Central memory CD8-positive, alpha-beta T cell (primary cell): Measurements from ENCODE around the gene HCK.

Source experiments
- ATAC-seq: fragments of 150-1000 bp; cut with Tn5 transposase; replicated peaks from 2 replicates; pipeline ENCODE4 v1.10.0; 2022; ENCODE audit warnings: mild to moderate bottlenecking, moderate FRiP score, moderate number of reproducible peaks; ENCODE audit not compliant: poor library complexity, severe bottlenecking; ENCODE audit errors: extremely low read depth
- DNase-seq, 2 donors: peaks; one replicate each; pipeline ENCODE4 v3.0.0; 2021; ENCODE audit warnings: low spot score in 2 of 2
- H3K27ac Mint-ChIP-seq: one replicate; pipeline ENCODE4 v1.8.0; 2022; ENCODE audit warnings: low read depth, mild to moderate bottlenecking, moderate library complexity, mixed read lengths
- H3K27me3 Mint-ChIP-seq: one replicate; pipeline ENCODE4 v1.8.0; 2022; ENCODE audit warnings: mixed read lengths
- H3K36me3 Mint-ChIP-seq: one replicate; pipeline ENCODE4 v1.8.0; 2022; ENCODE audit warnings: mild to moderate bottlenecking, moderate library complexity, mixed read lengths; ENCODE audit not compliant: insufficient read depth
- H3K4me1 Mint-ChIP-seq: one replicate; pipeline ENCODE4 v1.8.0; 2022; ENCODE audit warnings: mixed read lengths
- H3K4me3 Mint-ChIP-seq: one replicate; pipeline ENCODE4 v1.8.0; 2022; ENCODE audit warnings: mild to moderate bottlenecking, moderate library complexity, mixed read lengths
- H3K9me3 Mint-ChIP-seq: one replicate; pipeline ENCODE4 v1.8.0; 2022; ENCODE audit warnings: mixed read lengths

HCK gene

DNA sequence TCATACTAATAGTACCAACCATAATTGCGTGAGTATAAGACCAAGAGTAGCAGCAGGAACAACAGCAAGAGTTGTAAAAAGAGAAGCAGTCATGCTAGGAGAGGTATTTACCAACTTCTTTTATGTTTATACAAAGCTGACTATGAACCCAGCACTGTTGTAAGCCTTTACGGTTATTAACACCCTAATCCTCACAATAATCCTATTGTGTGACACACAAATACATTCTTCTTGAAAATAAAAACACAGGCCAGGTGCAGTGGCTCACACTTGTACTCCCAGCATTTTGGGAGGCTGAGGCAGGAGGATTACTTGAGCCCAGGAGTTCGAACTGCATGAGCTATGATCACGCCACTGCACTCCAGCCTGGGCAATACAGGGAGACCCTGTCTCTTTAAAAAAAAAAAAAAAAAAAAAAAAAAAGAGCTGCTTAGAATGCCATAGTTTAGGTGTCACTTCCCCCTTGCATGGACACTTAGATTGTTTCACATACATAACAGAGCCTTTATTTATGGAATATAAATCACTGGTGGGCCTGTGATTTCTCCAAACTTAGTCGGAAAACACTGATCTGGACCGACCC lies 20.2 kb downstream of the HCK start:
- no peak for DNase-seq
- no peak for ATAC-seq
- Mint-ChIP-seq H3K36me3 (peaks cover 3% of the 10 kb centered on the region), H3K4me3 (no peak overlapping the region), H3K9me3 (no peaks in the 10 kb centered on the region), H3K27me3 (peaks cover 38% of the 10 kb centered on the region), H3K27ac (no peak overlapping the region), H3K4me1 (no peaks in the 10 kb centered on the region)

DNA sequence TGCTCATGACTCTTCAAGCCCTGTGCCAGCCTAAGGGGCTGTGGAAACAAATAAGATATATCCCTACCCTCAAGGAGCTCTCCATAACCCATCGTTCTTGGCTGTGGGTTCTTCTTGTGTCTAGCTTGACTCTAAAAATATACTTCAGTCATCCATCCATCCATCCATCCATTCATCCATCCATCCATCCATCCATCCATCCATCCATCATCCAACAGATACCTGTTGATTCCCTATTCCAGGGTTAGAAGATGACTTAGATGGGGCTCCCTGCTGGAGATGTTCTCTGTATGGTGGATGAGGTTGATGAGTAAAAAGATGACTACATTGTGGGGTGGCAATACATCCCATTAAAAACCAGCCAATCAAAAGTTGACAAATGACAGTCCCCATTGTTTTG lies 23.5 kb downstream of the HCK start:
- Mint-ChIP-seq H3K27me3 (peaks cover 48% of the 10 kb centered on the region), H3K27ac (no peak overlapping the region), H3K4me1 (no peaks in the 10 kb centered on the region), H3K36me3 (peaks cover 3% of the 10 kb centered on the region), H3K9me3 (no peaks in the 10 kb centered on the region), H3K4me3 (no peak overlapping the region)
- ATAC-seq: no peak
- no peak for DNase-seq

DNA sequence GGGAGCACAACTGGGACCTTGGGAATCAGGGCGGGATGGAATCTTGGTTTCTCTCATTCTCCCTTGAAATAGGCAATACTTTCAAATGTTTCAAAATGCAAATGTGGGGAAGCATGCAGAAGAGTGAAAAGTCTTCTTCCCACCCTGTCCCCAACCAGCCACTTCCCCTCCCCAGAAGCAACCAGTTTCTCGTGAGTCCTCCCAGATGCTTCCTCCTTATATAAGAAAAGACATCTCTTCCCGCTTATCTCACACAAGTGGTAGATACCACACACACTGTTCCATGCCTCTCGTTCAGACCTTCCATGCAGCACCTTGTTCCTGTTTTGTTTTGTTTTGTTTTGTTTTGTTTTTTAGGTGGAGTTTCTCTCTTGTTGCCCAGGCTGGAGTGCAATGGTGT lies 25.1 kb downstream of the HCK start:
- H3K27ac Mint-ChIP-seq: no peak overlapping the region
- ATAC-seq: no peak
- no peaks in the 10 kb centered on the region for H3K4me1 Mint-ChIP-seq
- peaks cover 3% of the 10 kb centered on the region for H3K36me3 Mint-ChIP-seq
- H3K4me3 Mint-ChIP-seq: no peak overlapping the region
- peaks cover 57% of the 10 kb centered on the region for H3K27me3 Mint-ChIP-seq
- no peaks in the 10 kb centered on the region for H3K9me3 Mint-ChIP-seq
- DNase-seq: no peak

DNA sequence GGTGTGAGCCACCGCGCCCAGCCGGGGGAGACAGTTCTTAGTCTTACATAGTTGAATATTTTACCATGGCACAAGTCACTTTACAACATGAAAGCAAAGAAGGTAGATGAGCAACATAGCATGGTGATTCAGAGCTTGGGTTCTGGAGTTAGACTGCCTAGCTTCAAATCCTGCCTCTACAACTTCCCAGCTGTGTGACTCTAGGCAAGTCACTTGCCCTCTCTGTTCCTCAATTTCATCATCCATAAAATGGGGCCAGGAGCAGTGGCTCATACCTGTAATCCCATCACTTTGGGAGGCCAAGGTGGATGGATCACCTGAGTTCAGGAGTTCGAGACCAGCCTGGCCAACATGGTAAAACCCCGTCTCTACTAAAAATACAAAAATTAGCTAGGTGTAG lies 26.3 kb downstream of the HCK start:
- Mint-ChIP-seq H3K27me3 (peaks cover 67% of the 10 kb centered on the region), H3K4me3 (no peak overlapping the region), H3K36me3 (peaks cover 3% of the 10 kb centered on the region), H3K9me3 (no peaks in the 10 kb centered on the region), H3K27ac (no peak overlapping the region), H3K4me1 (no peaks in the 10 kb centered on the region)
- ATAC-seq: no peak
- no peak for DNase-seq

DNA sequence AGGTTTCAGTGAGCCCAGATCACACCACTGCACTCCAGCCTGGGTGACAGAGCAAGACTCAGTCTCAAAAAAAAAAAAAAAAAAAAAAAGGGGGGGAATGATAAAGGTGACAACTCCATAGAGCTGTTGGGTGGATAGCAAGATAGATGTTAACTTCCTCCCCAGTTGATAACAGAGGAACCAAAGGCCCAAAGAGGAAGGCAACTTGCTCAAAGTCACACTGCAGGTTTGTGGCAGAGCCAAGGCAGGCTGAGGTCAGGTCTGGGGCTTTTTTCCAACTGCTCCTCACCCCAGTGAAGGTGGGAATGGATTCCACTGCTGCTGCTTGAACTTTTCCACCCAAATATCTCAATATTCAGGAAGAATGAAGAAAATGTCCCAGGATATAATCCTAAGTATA lies 26.7 kb downstream of the HCK start:
- H3K9me3 Mint-ChIP-seq: no peaks in the 10 kb centered on the region
- H3K4me1 Mint-ChIP-seq: no peaks in the 10 kb centered on the region
- H3K27me3 Mint-ChIP-seq: peaks cover 71% of the 10 kb centered on the region
- no peak overlapping the region for H3K27ac Mint-ChIP-seq
- no peak overlapping the region for H3K4me3 Mint-ChIP-seq
- ATAC-seq (no peak), DNase-seq (no peak)
- peaks cover 3% of the 10 kb centered on the region for H3K36me3 Mint-ChIP-seq

DNA sequence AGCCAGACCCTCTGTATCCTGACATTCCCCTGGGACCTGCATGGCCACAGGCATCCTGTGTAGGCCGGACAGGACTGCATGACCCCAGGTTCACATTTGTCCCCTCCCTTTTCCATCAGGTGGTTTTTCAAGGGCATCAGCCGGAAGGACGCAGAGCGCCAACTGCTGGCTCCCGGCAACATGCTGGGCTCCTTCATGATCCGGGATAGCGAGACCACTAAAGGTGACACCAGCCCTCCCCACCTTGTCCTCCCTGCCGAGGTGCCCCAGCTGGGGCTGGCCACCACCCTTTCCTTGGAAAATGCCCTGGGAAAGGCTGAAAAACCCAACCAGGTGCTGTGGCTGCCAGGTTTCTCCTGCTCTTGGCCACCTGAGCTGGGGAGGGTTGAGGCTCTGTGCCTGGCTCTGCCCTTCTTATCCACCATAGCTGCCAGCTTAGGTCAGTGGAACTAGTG lies 27.6 kb downstream of the HCK start:
- H3K36me3 Mint-ChIP-seq: peaks cover 3% of the 10 kb centered on the region
- H3K4me1 Mint-ChIP-seq: no peaks in the 10 kb centered on the region
- ATAC-seq (no peak), DNase-seq (no peak)
- H3K27me3 Mint-ChIP-seq: peaks cover 80% of the 10 kb centered on the region
- no peaks in the 10 kb centered on the region for H3K9me3 Mint-ChIP-seq
- H3K27ac Mint-ChIP-seq: no peak overlapping the region
- H3K4me3 Mint-ChIP-seq: no peak overlapping the region

GRCh38 chr20:32080783-32081182 lies 28.7 kb downstream of the HCK start:
- ATAC-seq (no peak), DNase-seq (no peak)
- no peak overlapping the region for H3K27ac Mint-ChIP-seq
- H3K27me3 Mint-ChIP-seq: peaks cover 81% of the 10 kb centered on the region
- H3K36me3 Mint-ChIP-seq: no peaks in the 10 kb centered on the region
- H3K9me3 Mint-ChIP-seq: no peaks in the 10 kb centered on the region
- H3K4me1 Mint-ChIP-seq: no peaks in the 10 kb centered on the region
- no peak overlapping the region for H3K4me3 Mint-ChIP-seq

GRCh38 chr20:32083469-32083868 lies 31.4 kb downstream of the HCK start:
- ATAC-seq: no peak
- DNase-seq: no peak
- H3K27ac Mint-ChIP-seq: no peak overlapping the region
- H3K9me3 Mint-ChIP-seq: no peaks in the 10 kb centered on the region
- no peaks in the 10 kb centered on the region for H3K4me1 Mint-ChIP-seq
- peaks cover 63% of the 10 kb centered on the region for H3K27me3 Mint-ChIP-seq
- H3K36me3 Mint-ChIP-seq: peaks cover 4% of the 10 kb centered on the region
- no peak overlapping the region for H3K4me3 Mint-ChIP-seq

- Mint-ChIP-seq H3K36me3 (peaks cover 4% of the 10 kb centered on the region), H3K27ac (no peak overlapping the region), H3K4me1 (no peaks in the 10 kb centered on the region), H3K9me3 (no peaks in the 10 kb centered on the region), H3K4me3 (no peak overlapping the region), H3K27me3 (peaks cover 40% of the 10 kb centered on the region)
- no peak for ATAC-seq
- DNase-seq: no peak
Observed at GRCh38 chr20:32087070-32087469, 35.0 kb downstream of the HCK start.

DNA sequence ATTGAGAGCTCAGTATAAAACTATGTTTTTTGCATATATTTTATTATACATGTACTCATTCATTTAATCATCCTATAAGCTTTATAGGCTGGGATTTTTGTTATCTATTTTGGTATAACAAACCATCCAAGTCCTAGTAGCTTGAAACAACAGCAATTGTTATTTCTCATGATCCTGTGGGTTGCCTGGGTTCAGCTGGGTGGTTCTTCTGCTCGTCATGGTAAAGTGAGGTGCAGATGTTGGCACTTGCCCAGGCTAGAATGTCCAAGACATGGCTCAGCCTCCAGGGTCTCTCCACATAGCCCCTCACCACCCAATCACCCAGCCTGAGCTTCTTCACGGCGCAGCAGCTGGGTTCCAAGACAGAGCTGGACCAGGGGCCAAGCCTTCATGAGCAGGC lies 36.7 kb downstream of the HCK start:
- ATAC-seq (no peak), DNase-seq (no peak)
- H3K36me3 Mint-ChIP-seq: peaks cover 4% of the 10 kb centered on the region
- H3K4me3 Mint-ChIP-seq: no peak overlapping the region
- H3K4me1 Mint-ChIP-seq: no peaks in the 10 kb centered on the region
- H3K27me3 Mint-ChIP-seq: peaks cover 42% of the 10 kb centered on the region
- H3K9me3 Mint-ChIP-seq: no peaks in the 10 kb centered on the region
- no peak overlapping the region for H3K27ac Mint-ChIP-seq

DNA sequence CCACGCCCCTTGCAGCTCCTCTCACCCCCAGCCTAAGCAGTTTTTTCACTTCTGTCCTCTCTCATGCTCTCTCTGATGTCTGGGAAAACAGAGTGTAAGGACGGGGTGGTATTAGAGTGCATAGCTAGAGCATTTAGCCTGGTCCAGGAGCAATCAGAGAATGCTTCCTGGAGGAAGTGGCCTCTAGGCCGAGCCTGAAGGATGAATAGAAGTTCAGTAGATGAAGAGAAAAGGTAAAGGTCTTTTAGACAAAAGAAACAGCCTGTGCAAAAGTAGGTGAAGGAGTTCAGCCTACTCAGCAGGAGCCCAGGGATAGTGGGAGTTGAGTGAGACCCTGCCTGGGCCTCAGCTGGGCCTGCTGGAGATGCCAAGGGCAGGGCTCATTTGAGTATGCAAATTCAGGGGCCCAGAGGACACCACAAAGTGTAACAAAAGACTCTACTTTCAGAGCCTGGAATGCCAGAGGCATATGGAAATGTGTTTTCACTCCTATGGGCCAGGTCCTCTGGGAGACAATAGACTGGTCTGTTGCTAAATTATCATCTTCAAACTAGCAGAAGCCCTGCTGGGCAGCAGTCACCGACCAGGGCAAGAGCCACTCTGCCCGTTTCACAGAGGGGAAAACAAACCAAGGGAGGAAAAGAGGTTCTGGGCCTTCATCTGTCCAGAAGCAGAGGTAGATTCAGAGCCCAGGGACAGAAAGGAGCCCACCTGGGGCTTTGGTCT lies 37.8 kb downstream of the HCK start:
- H3K27me3 Mint-ChIP-seq: peaks cover 42% of the 10 kb centered on the region
- H3K4me3 Mint-ChIP-seq: no peak overlapping the region
- no peak overlapping the region for H3K27ac Mint-ChIP-seq
- peaks cover 4% of the 10 kb centered on the region for H3K36me3 Mint-ChIP-seq
- ATAC-seq: no peak
- H3K9me3 Mint-ChIP-seq: no peaks in the 10 kb centered on the region
- no peak for DNase-seq
- no peaks in the 10 kb centered on the region for H3K4me1 Mint-ChIP-seq

- peaks cover 33% of the 10 kb centered on the region for H3K27me3 Mint-ChIP-seq
Observed at GRCh38 chr20:32091888-32092346, 39.9 kb downstream of the HCK start.

DNA sequence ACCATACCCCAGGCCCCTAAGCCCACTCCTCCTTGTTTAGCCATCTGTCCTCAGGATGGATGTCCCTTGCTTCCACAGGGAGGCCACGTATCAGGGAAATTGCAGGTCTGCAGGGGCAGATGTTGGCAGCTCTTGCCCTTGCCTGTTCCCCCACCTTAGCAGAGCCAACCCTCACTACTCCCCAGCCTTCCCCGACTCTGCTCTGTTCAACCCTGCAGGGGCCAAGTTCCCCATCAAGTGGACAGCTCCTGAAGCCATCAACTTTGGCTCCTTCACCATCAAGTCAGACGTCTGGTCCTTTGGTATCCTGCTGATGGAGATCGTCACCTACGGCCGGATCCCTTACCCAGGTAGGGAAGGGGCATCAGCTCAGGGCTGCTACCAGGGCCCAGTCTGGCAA lies 46.7 kb downstream of the HCK start:
- Mint-ChIP-seq H3K4me3 (no peak overlapping the region), H3K4me1 (no peaks in the 10 kb centered on the region), H3K36me3 (peaks cover 1% of the 10 kb centered on the region), H3K9me3 (no peaks in the 10 kb centered on the region), H3K27ac (no peak overlapping the region), H3K27me3 (peaks cover 71% of the 10 kb centered on the region)
- DNase-seq: no peak
- no peak for ATAC-seq

More at GRCh38 chr20:32091888-32092346, 39.9 kb downstream of the HCK start:
- no peak for ATAC-seq
- Mint-ChIP-seq H3K4me3 (no peak overlapping the region), H3K27ac (no peak overlapping the region), H3K9me3 (no peaks in the 10 kb centered on the region), H3K4me1 (no peaks in the 10 kb centered on the region), H3K36me3 (peaks cover 5% of the 10 kb centered on the region)
- DNase-seq: peak; percentile 63 to 68
